Fibroblast of lung (primary cell): ENCODE results near the gene SEMA5B.

ENCODE experiments used
- EZH2 ChIP-seq: IDR thresholded peaks from 2 replicates; pipeline ENCODE4 v1.5.1; 2012; ENCODE audit warnings: low read length, control low read depth, mild to moderate bottlenecking; ENCODE audit errors: missing control alignments
- TF ChIP-seq, protein P1 (sequence below), 2 donors: IDR thresholded peaks in 1 of 2; conservative IDR thresholded peaks in 1 of 2; 1 replicate in 1 of 2; 2 replicates in 1 of 2; pipeline ENCODE4 v1.5.1; 2011 to 2012; ENCODE audit warnings: low read length in 2 of 2, control low read depth in 1 of 2, inconsistent platforms in 1 of 2, low read depth in 1 of 2, mild to moderate bottlenecking in 1 of 2

DNA sequence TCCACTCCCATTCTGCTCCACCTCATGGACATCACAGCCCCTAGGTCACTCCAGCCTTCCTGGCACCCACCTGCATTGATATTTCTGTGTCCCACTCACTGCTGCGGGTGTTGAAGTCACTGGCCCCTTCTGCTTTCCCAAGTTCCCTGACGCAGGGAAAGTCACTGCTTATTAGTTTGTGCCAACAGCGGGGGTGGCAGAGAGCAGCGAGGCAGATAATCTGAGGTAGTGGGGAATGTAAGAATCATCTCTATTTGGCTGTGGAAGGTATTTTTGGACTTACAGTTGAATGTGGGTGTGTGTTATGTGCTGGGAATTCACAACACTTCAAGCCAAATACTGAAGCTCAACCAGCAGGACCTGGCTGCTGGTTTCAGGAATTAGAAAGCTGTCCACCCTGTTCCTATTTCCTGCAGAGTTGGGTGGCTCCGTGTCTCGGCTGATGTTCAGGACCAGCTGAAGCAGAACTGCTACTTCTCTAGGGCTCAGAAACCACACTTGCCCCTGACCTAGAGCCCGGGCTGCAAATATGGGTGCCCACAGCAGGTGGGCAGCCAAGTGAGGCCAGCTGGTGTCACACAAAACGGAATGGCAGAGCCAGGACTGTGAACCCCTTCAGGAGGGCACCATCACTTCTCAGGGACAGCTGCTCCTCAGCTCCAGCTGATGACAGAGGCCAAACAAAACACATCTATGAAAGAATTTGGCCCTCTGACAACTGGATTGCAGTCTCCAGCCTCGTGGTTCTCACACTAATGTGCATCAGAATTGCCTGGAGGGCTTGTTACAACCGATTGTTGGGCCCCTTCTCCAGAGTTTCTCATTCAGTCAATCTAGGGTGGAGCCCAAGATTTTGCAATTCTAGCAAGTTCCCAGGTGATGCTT, 57.7 kb downstream of the SEMA5B start:
- TF ChIP-seq, protein P1, sequence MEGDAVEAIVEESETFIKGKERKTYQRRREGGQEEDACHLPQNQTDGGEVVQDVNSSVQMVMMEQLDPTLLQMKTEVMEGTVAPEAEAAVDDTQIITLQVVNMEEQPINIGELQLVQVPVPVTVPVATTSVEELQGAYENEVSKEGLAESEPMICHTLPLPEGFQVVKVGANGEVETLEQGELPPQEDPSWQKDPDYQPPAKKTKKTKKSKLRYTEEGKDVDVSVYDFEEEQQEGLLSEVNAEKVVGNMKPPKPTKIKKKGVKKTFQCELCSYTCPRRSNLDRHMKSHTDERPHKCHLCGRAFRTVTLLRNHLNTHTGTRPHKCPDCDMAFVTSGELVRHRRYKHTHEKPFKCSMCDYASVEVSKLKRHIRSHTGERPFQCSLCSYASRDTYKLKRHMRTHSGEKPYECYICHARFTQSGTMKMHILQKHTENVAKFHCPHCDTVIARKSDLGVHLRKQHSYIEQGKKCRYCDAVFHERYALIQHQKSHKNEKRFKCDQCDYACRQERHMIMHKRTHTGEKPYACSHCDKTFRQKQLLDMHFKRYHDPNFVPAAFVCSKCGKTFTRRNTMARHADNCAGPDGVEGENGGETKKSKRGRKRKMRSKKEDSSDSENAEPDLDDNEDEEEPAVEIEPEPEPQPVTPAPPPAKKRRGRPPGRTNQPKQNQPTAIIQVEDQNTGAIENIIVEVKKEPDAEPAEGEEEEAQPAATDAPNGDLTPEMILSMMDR (conservative IDR thresholded peaks at IDR 0.05 in 1 of 2, IDR thresholded peaks at IDR 0.05 in 1 of 2; ENCODE audit: low read depth in 1 of 2, low read length in 2 of 2): no peak
- TF ChIP-seq EZH2: no peak
